ENCODE results near the gene VPS50.
"Not testable (repeated sequence)": the region's sequence is repeated elsewhere in the genome, so short reads cannot be mapped to it uniquely, and the experiment has no call there.

Gene VPS50

GRCh38 chr7:93337052-93337451, 104.9 kb downstream of the VPS50 start:
- no peak for DNase-seq

- DNase-seq, result not testable (repeated sequence)
Measured at GRCh38 chr7:93342178-93342577, 110.0 kb downstream of the VPS50 start.

GRCh38 chr7:93350338-93350737, 118.2 kb downstream of the VPS50 start:
- no peak for DNase-seq

GRCh38 chr7:93352881-93353280, 120.7 kb downstream of the VPS50 start:
- no peak for DNase-seq

- DNase-seq, result no peak
Measured at GRCh38 chr7:93354815-93355214, 122.6 kb downstream of the VPS50 start.

- no peak for DNase-seq
Measured at GRCh38 chr7:93359520-93360198, 127.5 kb downstream of the VPS50 start.

GRCh38 chr7:93361853-93362252, 129.7 kb downstream of the VPS50 start:
- no peak for DNase-seq

GRCh38 chr7:93364806-93365205, 132.6 kb downstream of the VPS50 start:
- no peak for DNase-seq

- DNase-seq, result no peak
Measured at GRCh38 chr7:93365341-93365740, 133.2 kb downstream of the VPS50 start.

- DNase-seq, result no peak
Measured at GRCh38 chr7:93366816-93367215, 134.7 kb downstream of the VPS50 start.

- no peak for DNase-seq
Measured at GRCh38 chr7:93367254-93367653, 135.1 kb downstream of the VPS50 start.

GRCh38 chr7:93370937-93371336, 138.8 kb downstream of the VPS50 start:
- DNase-seq, result not testable (repeated sequence)

- no peak for DNase-seq
Measured at GRCh38 chr7:93373537-93373936, 141.4 kb downstream of the VPS50 start.

GRCh38 chr7:93374345-93374940, 142.3 kb downstream of the VPS50 start:
- no peak for DNase-seq

GRCh38 chr7:93375603-93376002, 143.4 kb downstream of the VPS50 start:
- no peak for DNase-seq

- no peak for DNase-seq
Measured at GRCh38 chr7:93378131-93378760, 146.1 kb downstream of the VPS50 start.

GRCh38 chr7:93382362-93382761, 150.2 kb downstream of the VPS50 start:
- DNase-seq, result no peak

GRCh38 chr7:93390660-93391059, 158.5 kb downstream of the VPS50 start:
- DNase-seq, result no peak

GRCh38 chr7:93392984-93393383, 160.8 kb downstream of the VPS50 start:
- no peak for DNase-seq

GRCh38 chr7:93399642-93400041, 167.5 kb downstream of the VPS50 start:
- DNase-seq, result no peak

- DNase-seq, result no peak
Measured at GRCh38 chr7:93402944-93403343, 170.8 kb downstream of the VPS50 start.

GRCh38 chr7:93407239-93407638, 175.1 kb downstream of the VPS50 start:
- DNase-seq, result no peak

GRCh38 chr7:93409324-93409723, 177.2 kb downstream of the VPS50 start:
- no peak for DNase-seq
